Neural progenitor cell (in vitro differentiated cells): ENCODE data around the gene NKD2. TPM values are rescaled to one million over a fixed set of nuclear protein-coding genes. Genes with fewer than 3 reads are reported as not detected.

Experiments used
- DNase-seq: peaks from one replicate; pipeline ENCODE4 v3.0.0-alpha.2; 2016; ENCODE audit warnings: low spot score
- H2AFZ ChIP-seq: fragments of 200-600 bp; sonication (generic); replicated peaks from 2 replicates; pipeline ENCODE4 v1.6.1; 2016; ENCODE audit warnings: antibody characterized with exemption
- H3F3A ChIP-seq: fragments of 200-600 bp; sonication (generic); 2 replicates; pipeline ENCODE4 v1.6.1; 2016; ENCODE audit warnings: antibody characterized with exemption, low read depth
- H3K27ac ChIP-seq: fragments of 200-600 bp; sonication (generic); 2 replicates; pipeline ENCODE4 v1.5.1; 2016; ENCODE audit warnings: mild to moderate bottlenecking
- H3K27me3 ChIP-seq: fragments of 200-600 bp; sonication (generic); 2 replicates; pipeline ENCODE4 v1.6.1; 2016; ENCODE audit warnings: mild to moderate bottlenecking, moderate library complexity
- H3K36me3 ChIP-seq: fragments of 200-600 bp; sonication (generic); 2 replicates; pipeline ENCODE4 v1.5.1; 2016
- H3K4me1 ChIP-seq: fragments of 200-600 bp; sonication (generic); 2 replicates; pipeline ENCODE4 v1.6.1; 2016; ENCODE audit warnings: mixed run types
- H3K4me2 ChIP-seq: fragments of 200-600 bp; sonication (generic); 2 replicates; pipeline ENCODE4 v1.6.1; 2016
- H3K4me3 ChIP-seq: fragments of 200-600 bp; sonication (generic); 2 replicates; pipeline ENCODE4 v1.5.1; 2016
- H3K79me2 ChIP-seq: fragments of 200-600 bp; sonication (generic); 2 replicates; pipeline ENCODE4 v1.6.1; 2016; ENCODE audit warnings: low read depth
- H3K9ac ChIP-seq: fragments of 200-600 bp; sonication (generic); 2 replicates; pipeline ENCODE4 v1.6.1; 2016
- H3K9me3 ChIP-seq: fragments of 200-600 bp; sonication (generic); 2 replicates; pipeline ENCODE4 v1.5.1; 2016; ENCODE audit warnings: low read depth
- H4K20me1 ChIP-seq: fragments of 200-600 bp; sonication (generic); 2 replicates; pipeline ENCODE4 v1.6.1; 2016; ENCODE audit warnings: low read depth
- H3K27ac Mint-ChIP-seq: 3 replicates; pipeline ENCODE4 v1.8.0; 2021; ENCODE audit warnings: mixed read lengths
- H3K27me3 Mint-ChIP-seq: 2 replicates; pipeline ENCODE4 v1.8.0; 2022; ENCODE audit warnings: low read depth, mild to moderate bottlenecking, inconsistent platforms, moderate library complexity, mixed read lengths; ENCODE audit not compliant: insufficient read depth
- H3K36me3 Mint-ChIP-seq: 3 replicates; pipeline ENCODE4 v1.8.0; 2021; ENCODE audit warnings: mixed read lengths
- H3K4me1 Mint-ChIP-seq: 3 replicates; pipeline ENCODE4 v1.8.0; 2021; ENCODE audit warnings: mixed read lengths
- H3K4me3 Mint-ChIP-seq: 3 replicates; pipeline ENCODE4 v1.8.0; 2021; ENCODE audit warnings: mild to moderate bottlenecking, moderate library complexity, mixed read lengths
- H3K9me3 Mint-ChIP-seq: 3 replicates; pipeline ENCODE4 v1.8.0; 2020; ENCODE audit warnings: mixed read lengths
- EZH2 ChIP-seq: fragments of 200-600 bp; sonication (generic); IDR thresholded peaks from 2 replicates; pipeline ENCODE4 v1.6.1; 2017; ENCODE audit warnings: antibody characterized with exemption, mild to moderate bottlenecking, moderate library complexity
- EZH2phosphoT487 ChIP-seq: fragments of 200-600 bp; sonication (generic); IDR thresholded peaks from 2 replicates; pipeline ENCODE4 v1.6.1; 2017; ENCODE audit warnings: antibody characterized with exemption
- total RNA-seq: library from RNA; depleted of rRNA; stranded (reverse); fragments of >200 nt; gene quantifications from 2 replicates; pipeline ENCODE4 v1.2.3, GENCODE V29; 2015; ENCODE audit warnings: low replicate concordance
- TF ChIP-seq, protein P1 (sequence below): fragments of 200-600 bp; sonication (generic); IDR thresholded peaks from 2 replicates; pipeline ENCODE4 v1.5.1; 2017; ENCODE audit warnings: antibody characterized with exemption, mild to moderate bottlenecking

Gene NKD2
- total RNA-seq, 1 donor from 2014 or later = 1.3 TPM

DNA sequence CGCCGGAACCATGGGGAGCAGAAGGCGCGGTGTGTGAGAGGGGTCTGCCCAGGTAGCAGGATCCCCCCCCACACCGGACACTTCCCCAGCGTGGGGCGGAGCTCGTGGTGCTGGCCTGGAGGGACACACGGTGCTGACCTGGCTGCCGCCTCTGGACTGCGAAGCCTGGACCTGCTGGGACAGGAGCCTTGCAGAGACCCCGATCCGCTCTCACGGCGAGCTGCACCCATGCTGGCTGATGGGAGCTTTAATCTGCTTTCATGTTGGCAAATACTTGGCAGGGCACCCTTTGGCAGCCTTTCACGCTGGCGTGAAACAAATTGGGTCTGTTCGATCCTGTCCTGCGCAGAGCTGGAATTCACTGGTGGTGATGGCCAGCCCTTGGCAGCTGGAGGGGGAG is 7.4 kb downstream of the NKD2 start:
- no peak overlapping the region for H3K4me3 ChIP-seq
- H3K36me3 ChIP-seq = no peaks in the 10 kb centered on the region
- no peak overlapping the region for H3K27ac Mint-ChIP-seq
- no peaks in the 10 kb centered on the region for H3K79me2 ChIP-seq
- peaks cover 8% of the 10 kb centered on the region for H3K27me3 Mint-ChIP-seq
- H4K20me1 ChIP-seq = peaks cover 3% of the 10 kb centered on the region
- H3K9me3 ChIP-seq = no peaks in the 10 kb centered on the region
- peaks cover 13% of the 10 kb centered on the region for H3K4me1 ChIP-seq
- no peak overlapping the region for H3K27ac ChIP-seq
- H3K4me2 ChIP-seq = no peak overlapping the region
- H3K4me3 Mint-ChIP-seq = no peak overlapping the region
- H3K4me1 Mint-ChIP-seq = peaks cover 23% of the 10 kb centered on the region
- no peak overlapping the region for H3K9ac ChIP-seq
- H3K36me3 Mint-ChIP-seq = no peaks in the 10 kb centered on the region
- H3K27me3 ChIP-seq = peaks cover 10% of the 10 kb centered on the region
- DNase-seq = no peak
- no peak overlapping the region for H2AFZ ChIP-seq
- H3K9me3 Mint-ChIP-seq = no peaks in the 10 kb centered on the region
- H3F3A ChIP-seq = peaks cover 14% of the 10 kb centered on the region
- TF ChIP-seq EZH2phosphoT487 (no peak), EZH2 (no peak)
- TF ChIP-seq, protein P1, sequence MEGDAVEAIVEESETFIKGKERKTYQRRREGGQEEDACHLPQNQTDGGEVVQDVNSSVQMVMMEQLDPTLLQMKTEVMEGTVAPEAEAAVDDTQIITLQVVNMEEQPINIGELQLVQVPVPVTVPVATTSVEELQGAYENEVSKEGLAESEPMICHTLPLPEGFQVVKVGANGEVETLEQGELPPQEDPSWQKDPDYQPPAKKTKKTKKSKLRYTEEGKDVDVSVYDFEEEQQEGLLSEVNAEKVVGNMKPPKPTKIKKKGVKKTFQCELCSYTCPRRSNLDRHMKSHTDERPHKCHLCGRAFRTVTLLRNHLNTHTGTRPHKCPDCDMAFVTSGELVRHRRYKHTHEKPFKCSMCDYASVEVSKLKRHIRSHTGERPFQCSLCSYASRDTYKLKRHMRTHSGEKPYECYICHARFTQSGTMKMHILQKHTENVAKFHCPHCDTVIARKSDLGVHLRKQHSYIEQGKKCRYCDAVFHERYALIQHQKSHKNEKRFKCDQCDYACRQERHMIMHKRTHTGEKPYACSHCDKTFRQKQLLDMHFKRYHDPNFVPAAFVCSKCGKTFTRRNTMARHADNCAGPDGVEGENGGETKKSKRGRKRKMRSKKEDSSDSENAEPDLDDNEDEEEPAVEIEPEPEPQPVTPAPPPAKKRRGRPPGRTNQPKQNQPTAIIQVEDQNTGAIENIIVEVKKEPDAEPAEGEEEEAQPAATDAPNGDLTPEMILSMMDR = no peak

DNA sequence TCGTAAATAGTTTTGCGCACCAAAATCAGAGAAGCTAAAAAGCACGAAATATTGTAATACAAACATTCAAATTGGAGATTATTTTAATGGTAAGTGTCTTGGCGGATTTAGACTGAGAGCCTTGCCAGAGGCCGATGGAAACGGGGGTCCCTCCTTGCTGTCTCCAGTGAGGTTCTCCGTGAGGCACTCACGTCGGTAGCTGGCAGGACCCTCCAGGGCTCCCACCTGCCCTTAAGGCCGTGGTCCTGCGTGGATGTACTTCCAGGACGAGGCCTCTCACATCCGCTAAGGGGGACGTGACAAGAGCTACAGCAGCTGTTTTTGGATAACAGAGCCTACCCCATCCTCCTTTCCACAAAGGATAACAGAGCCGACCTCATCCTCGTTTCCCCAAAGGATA is 7.9 kb downstream of the NKD2 start:
- H3K4me1 ChIP-seq = peaks cover 14% of the 10 kb centered on the region
- Mint-ChIP-seq H3K27ac (peak overlapping the region; percentile 21), H3K36me3 (no peaks in the 10 kb centered on the region), H3K9me3 (no peaks in the 10 kb centered on the region), H3K4me3 (no peak overlapping the region), H3K4me1 (peaks cover 25% of the 10 kb centered on the region), H3K27me3 (peaks cover 6% of the 10 kb centered on the region)
- H3K27me3 ChIP-seq = peaks cover 6% of the 10 kb centered on the region
- H3K9ac ChIP-seq = no peak overlapping the region
- H3K36me3 ChIP-seq = no peaks in the 10 kb centered on the region
- H3F3A ChIP-seq = peaks cover 16% of the 10 kb centered on the region
- H4K20me1 ChIP-seq = peaks cover 3% of the 10 kb centered on the region
- H2AFZ ChIP-seq = no peak overlapping the region
- H3K9me3 ChIP-seq = no peaks in the 10 kb centered on the region
- no peak overlapping the region for H3K4me2 ChIP-seq
- H3K27ac ChIP-seq = no peak overlapping the region
- no peak for DNase-seq
- no peak overlapping the region for H3K4me3 ChIP-seq
- TF ChIP-seq EZH2phosphoT487 (no peak), EZH2 (no peak)
- TF ChIP-seq, protein P1 = no peak
- no peaks in the 10 kb centered on the region for H3K79me2 ChIP-seq

DNA sequence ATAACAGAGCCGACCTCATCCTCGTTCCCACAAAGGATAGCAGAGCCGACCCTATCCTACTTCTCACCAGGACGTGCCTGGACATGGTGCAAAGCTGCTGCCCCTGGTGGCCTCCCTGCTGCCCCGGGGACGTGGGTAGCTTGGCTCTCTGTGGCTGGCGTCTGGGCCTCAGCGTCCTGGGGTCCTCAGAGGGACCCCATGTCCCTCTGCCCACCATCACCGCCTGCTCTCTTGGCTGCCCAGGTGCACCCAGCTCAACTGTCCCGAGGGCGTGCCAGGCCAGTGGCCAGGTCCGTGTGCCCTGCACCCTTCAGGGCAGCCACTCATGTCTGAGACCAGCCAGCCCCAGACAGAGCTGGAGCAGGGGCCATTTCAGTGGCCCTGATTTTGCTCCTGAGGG is 8.5 kb downstream of the NKD2 start:
- Histone ChIP-seq H3K9ac (no peak overlapping the region), H3K4me1 (peaks cover 19% of the 10 kb centered on the region), H3K9me3 (no peaks in the 10 kb centered on the region), H3K4me3 (no peak overlapping the region), H4K20me1 (peaks cover under 1% of the 10 kb centered on the region), H3K4me2 (no peak overlapping the region), H3K36me3 (no peaks in the 10 kb centered on the region), H3K27me3 (no peaks in the 10 kb centered on the region), H3K79me2 (no peaks in the 10 kb centered on the region), H3F3A (peaks cover 16% of the 10 kb centered on the region), H2AFZ (no peak overlapping the region), H3K27ac (no peak overlapping the region)
- no peak overlapping the region for H3K27ac Mint-ChIP-seq
- H3K27me3 Mint-ChIP-seq = peaks cover 5% of the 10 kb centered on the region
- H3K4me1 Mint-ChIP-seq = peaks cover 28% of the 10 kb centered on the region
- no peaks in the 10 kb centered on the region for H3K9me3 Mint-ChIP-seq
- no peak for DNase-seq
- TF ChIP-seq EZH2phosphoT487 (no peak), EZH2 (no peak)
- TF ChIP-seq, protein P1 = no peak
- no peak overlapping the region for H3K4me3 Mint-ChIP-seq
- H3K36me3 Mint-ChIP-seq = no peaks in the 10 kb centered on the region
